Hepatocyte (in vitro differentiated cells): ENCODE data around the gene PRR36. TPM values are rescaled to one million over a fixed set of nuclear protein-coding genes. Genes with fewer than 3 reads are reported as not detected.

Experiments
- DNase-seq: peaks from one replicate; pipeline ENCODE4 v3.0.0-alpha.2; 2016; ENCODE audit warnings: low spot score
- H2AFZ ChIP-seq: fragments of 200-600 bp; sonication (generic); 2 replicates; pipeline ENCODE4 v1.6.0; 2016; ENCODE audit warnings: antibody characterized with exemption, mild to moderate bottlenecking
- H3K27ac ChIP-seq: fragments of 200-600 bp; sonication (generic); 2 replicates; pipeline ENCODE4 v1.5.1; 2016; ENCODE audit warnings: mild to moderate bottlenecking
- H3K27me3 ChIP-seq: fragments of 200-600 bp; sonication (generic); 2 replicates; pipeline ENCODE4 v1.6.1; 2016
- H3K36me3 ChIP-seq: fragments of 200-600 bp; sonication (generic); replicated peaks from 2 replicates; pipeline ENCODE4 v1.5.1; 2016; ENCODE audit warnings: low read depth; ENCODE audit not compliant: insufficient read depth
- H3K4me1 ChIP-seq: fragments of 200-600 bp; sonication (generic); 2 replicates; pipeline ENCODE4 v1.5.1; 2016; ENCODE audit warnings: mild to moderate bottlenecking, moderate library complexity; ENCODE audit not compliant: insufficient read depth
- H3K4me2 ChIP-seq: fragments of 200-600 bp; sonication (generic); 2 replicates; pipeline ENCODE4 v1.6.0; 2016
- H3K4me3 ChIP-seq: fragments of 200-600 bp; sonication (generic); 2 replicates; pipeline ENCODE4 v1.5.1; 2016; ENCODE audit warnings: mild to moderate bottlenecking
- H3K79me2 ChIP-seq: fragments of 200-600 bp; sonication (generic); 2 replicates; pipeline ENCODE4 v1.6.0; 2017; ENCODE audit warnings: mild to moderate bottlenecking
- H3K9me2 ChIP-seq: fragments of 200-600 bp; sonication (generic); replicated peaks from 2 replicates; pipeline ENCODE4 v1.6.0; 2017; ENCODE audit warnings: mild to moderate bottlenecking; ENCODE audit not compliant: insufficient read depth
- H3K9me3 ChIP-seq: fragments of 200-600 bp; sonication (generic); 2 replicates; pipeline ENCODE4 v1.5.1; 2016; ENCODE audit warnings: low read depth, mild to moderate bottlenecking
- H4K20me1 ChIP-seq: fragments of 200-600 bp; sonication (generic); 2 replicates; pipeline ENCODE4 v1.6.0; 2016; ENCODE audit warnings: mild to moderate bottlenecking; ENCODE audit not compliant: insufficient read depth, poor library complexity, severe bottlenecking
- CTCF ChIP-seq: fragments of 200-600 bp; sonication (generic); IDR thresholded peaks from 2 replicates; pipeline ENCODE4 v1.5.1; 2016; ENCODE audit warnings: antibody characterized with exemption, mild to moderate bottlenecking; ENCODE audit not compliant: poor library complexity
- EZH2 ChIP-seq: fragments of 200-600 bp; sonication (generic); IDR thresholded peaks from 2 replicates; pipeline ENCODE4 v1.6.1; 2016; ENCODE audit warnings: antibody characterized with exemption, mild to moderate bottlenecking, borderline replicate concordance
- EZH2phosphoT487 ChIP-seq: fragments of 200-600 bp; sonication (generic); IDR thresholded peaks from one replicate; pipeline ENCODE4 v1.6.1; 2018; ENCODE audit warnings: antibody characterized with exemption, mild to moderate bottlenecking, low read depth, moderate library complexity; ENCODE audit not compliant: unreplicated experiment, severe bottlenecking
- WGBS: methylation state at CpG from one replicate; pipeline ENCODE4 v1.1.6; 2016; ENCODE audit warnings: low lambda C conversion rate; ENCODE audit errors: missing lambda C conversion rate; 5-methylcytosine and 5-hydroxymethylcytosine counted together
- polyA plus RNA-seq: library from polyadenylated mRNA; unstranded; fragments of >200 nt; fragmentation: Nextera tagmentation; extraction: Ambion mirVana; gene quantifications from 2 replicates; pipeline ENCODE4 v1.2.1, GENCODE V29; 2016
- total RNA-seq: library from RNA; depleted of rRNA; stranded (reverse); fragments of >200 nt; gene quantifications from 2 replicates; pipeline ENCODE4 v1.2.3, GENCODE V29; 2014

Gene PRR36
- total and polyA plus RNA-seq, 2 experiments from 2014 or later: 1.00 to 2.5 TPM

GRCh38 chr19:7887408-7888144 lies 13.4 kb upstream of the PRR36 start:
- Histone ChIP-seq H3K27me3 (no peaks in the 10 kb centered on the region), H3K9me3 (no peaks in the 10 kb centered on the region), H3K4me2 (peak overlapping the region; percentile 99), H3K36me3 (no peaks in the 10 kb centered on the region), H3K27ac (no peak overlapping the region), H3K79me2 (peaks cover 2% of the 10 kb centered on the region), H2AFZ (peak overlapping the region; percentile 21), H3K4me1 (peaks cover 5% of the 10 kb centered on the region), H3K4me3 (no peak overlapping the region), H4K20me1 (no peaks in the 10 kb centered on the region), H3K9me2 (no peaks in the 10 kb centered on the region)
- TF ChIP-seq EZH2phosphoT487 (no peak), CTCF (no peak), EZH2 (no peak)
- DNase-seq: no peak
- 82% methylated on average over 16 of the region's 16 CpGs for WGBS

- peaks cover 5% of the 10 kb centered on the region for H3K4me1 ChIP-seq
- no peaks in the 10 kb centered on the region for H3K9me3 ChIP-seq
- no peak overlapping the region for H2AFZ ChIP-seq
- no peak overlapping the region for H3K27ac ChIP-seq
- no peak overlapping the region for H3K4me2 ChIP-seq
- no peaks in the 10 kb centered on the region for H3K27me3 ChIP-seq
- H3K4me3 ChIP-seq: no peak overlapping the region
- WGBS: 79% methylated on average over 8 of the region's 8 CpGs
- no peaks in the 10 kb centered on the region for H3K36me3 ChIP-seq
- peaks cover 2% of the 10 kb centered on the region for H3K79me2 ChIP-seq
- no peak for DNase-seq
- H3K9me2 ChIP-seq: no peaks in the 10 kb centered on the region
- TF ChIP-seq EZH2 (no peak), EZH2phosphoT487 (no peak), CTCF (no peak)
- no peaks in the 10 kb centered on the region for H4K20me1 ChIP-seq
Measured at GRCh38 chr19:7885818-7886217, 11.6 kb upstream of the PRR36 start.

DNA sequence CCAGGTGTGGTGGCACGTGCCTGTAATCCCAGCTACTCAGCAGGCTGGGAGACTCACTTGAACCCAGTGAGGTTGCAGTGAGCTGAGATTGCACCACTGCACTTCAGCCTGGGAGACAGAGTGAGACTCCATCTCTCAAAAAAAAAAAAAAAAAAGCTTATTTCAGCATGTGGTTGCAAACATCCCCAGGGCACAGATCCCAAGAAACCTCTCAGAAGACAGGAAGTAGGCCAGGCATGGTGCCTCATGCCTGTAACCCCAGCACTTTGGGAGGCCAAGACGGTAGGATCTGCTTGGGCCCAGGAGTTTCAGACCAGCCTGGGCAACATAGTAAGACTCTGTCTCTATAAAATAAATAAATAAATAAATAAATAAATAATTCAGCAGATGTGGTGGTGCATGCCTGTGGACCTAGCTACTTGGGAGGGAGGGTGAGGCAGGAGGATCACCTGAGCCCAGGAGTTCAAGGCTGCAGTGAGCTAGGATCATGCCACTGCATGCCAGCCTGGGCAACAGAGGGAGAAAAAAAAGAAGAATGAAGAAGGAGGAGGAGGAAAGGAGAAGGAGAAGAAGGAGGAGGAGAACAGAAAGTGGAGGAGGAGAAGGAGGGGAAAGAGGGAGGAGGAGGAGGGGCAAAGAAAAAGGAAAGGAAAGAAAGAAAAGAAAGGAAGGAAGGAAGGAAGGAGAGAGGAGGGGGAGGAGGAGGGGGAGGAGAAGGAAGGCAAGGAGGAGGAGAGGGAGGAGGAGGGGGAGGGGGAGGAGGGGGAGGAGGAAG lies 9.8 kb upstream of the PRR36 start:
- H3K4me2 ChIP-seq: no peak overlapping the region
- no peak overlapping the region for H3K27ac ChIP-seq
- no peak for DNase-seq
- WGBS: 81% methylated on average over 2 of the region's 2 CpGs
- H3K4me3 ChIP-seq: no peak overlapping the region
- TF ChIP-seq EZH2phosphoT487 (no peak), CTCF (no peak), EZH2 (no peak)
- no peaks in the 10 kb centered on the region for H3K9me2 ChIP-seq
- H2AFZ ChIP-seq: no peak overlapping the region
- no peaks in the 10 kb centered on the region for H3K36me3 ChIP-seq
- no peaks in the 10 kb centered on the region for H3K27me3 ChIP-seq
- H3K79me2 ChIP-seq: peaks cover 2% of the 10 kb centered on the region
- no peaks in the 10 kb centered on the region for H4K20me1 ChIP-seq
- no peaks in the 10 kb centered on the region for H3K9me3 ChIP-seq
- H3K4me1 ChIP-seq: peaks cover 5% of the 10 kb centered on the region
